HepG2 (cell line): ENCODE results near the gene TUBA1C. TPM values are rescaled to one million over a fixed set of nuclear protein-coding genes. Genes with fewer than 3 reads are reported as not detected.

ENCODE experiments used
- ATAC-seq: fragments of 200-7000 bp; cut with Tn5 transposase; 3 replicates; pipeline ENCODE4 v1.9.1; 2020; ENCODE audit warnings: mild to moderate bottlenecking, moderate library complexity
- BruUV-seq: library from RNA; stranded (reverse); fragments of 400-500 nt; replicated peaks from 2 replicates; lab custom pipeline; 2021; lab: Mats Ljungman, UMichigan
- CTCF ChIA-PET: fragments of 300-600 bp; formaldehyde crosslinking; extraction: SDS; loops from one replicate; lab custom pipeline; 2021; ENCODE audit warnings: low total read pairs, inconsistent platforms, low intra/inter-chr PET ratio; lab: Yijun Ruan, JAX
- POLR2A ChIA-PET: fragments of 350-600 bp; sonication (Branson Sonifier 250); formaldehyde crosslinking; loops from one replicate; lab custom pipeline; 2020; ENCODE audit warnings: antibody characterized with exemption, inconsistent platforms; lab: Yijun Ruan, JAX
- DNase-seq: peaks from one replicate; pipeline ENCODE4 v3.0.0-alpha.2; 2015; ENCODE audit warnings: low spot score
- FAIRE-seq: peaks from 3 replicates; lab custom pipeline; 2011; peaks lifted over from hg19 to GRCh38; lab: Jason Lieb, UNC
- H2AFZ ChIP-seq: one replicate; pipeline ENCODE4 v1.6.1; 2011; ENCODE audit warnings: low read length, inconsistent platforms
- H3K27ac ChIP-seq: fragments of 300-600 bp; 3 replicates; pipeline ENCODE4 v1.8.0; 2011; ENCODE audit warnings: mixed run types, mild to moderate bottlenecking, mixed read lengths, low read length, inconsistent platforms; ENCODE audit not compliant: insufficient read depth; ENCODE audit errors: extremely low read length
- H3K27me3 ChIP-seq, 2 experiments: fragments of 200-600 bp in 1 of 2; 2 replicates in 1 of 2; 3 replicates in 1 of 2; pipeline versions ENCODE4 v1.6.0 to v1.8.0; 2011; ENCODE audit warnings: low read length in 2 of 2, mild to moderate bottlenecking in 2 of 2, moderate library complexity in 2 of 2, inconsistent platforms in 1 of 2; ENCODE audit not compliant: insufficient read depth in 2 of 2, control insufficient read depth in 1 of 2
- H3K36me3 ChIP-seq, 2 experiments: fragments of 200-600 bp in 1 of 2; replicated peaks in 1 of 2; 2 replicates in 1 of 2; 3 replicates in 1 of 2; pipeline versions ENCODE4 v1.5.1 to v1.8.0; 2011; ENCODE audit warnings: low read length in 2 of 2, inconsistent platforms in 1 of 2; ENCODE audit not compliant: insufficient read depth in 2 of 2, control insufficient read depth in 1 of 2
- H3K4me1 ChIP-seq: 2 replicates; pipeline ENCODE4 v1.5.1; 2012; ENCODE audit warnings: low read length, inconsistent platforms; ENCODE audit not compliant: insufficient read depth
- H3K4me2 ChIP-seq: 2 replicates; pipeline ENCODE4 v1.6.0; 2011; ENCODE audit warnings: low read depth, low read length, inconsistent platforms
- H3K4me3 ChIP-seq, 3 experiments: fragments of 200-600 bp in 1 of 3; sonication (generic), shearing (Covaris generic) in 1 of 3; replicated peaks in 1 of 3; 2 replicates each; pipeline ENCODE4 v1.5.1; 2011 to 2016; ENCODE audit warnings: low read length in 3 of 3, inconsistent platforms in 2 of 3, low read depth in 2 of 3, mild to moderate bottlenecking in 2 of 3, control low read depth in 1 of 3, mixed read lengths in 1 of 3; ENCODE audit not compliant: insufficient read depth in 1 of 3
- H3K79me2 ChIP-seq: one replicate; pipeline ENCODE4 v1.6.1; 2011; ENCODE audit warnings: low read length, inconsistent platforms; ENCODE audit not compliant: insufficient read depth
- H3K9ac ChIP-seq: 2 replicates; pipeline ENCODE4 v1.6.0; 2011; ENCODE audit warnings: mild to moderate bottlenecking, low read depth, low read length, inconsistent platforms; ENCODE audit not compliant: insufficient read depth
- H3K9me3 ChIP-seq: 2 replicates; pipeline ENCODE4 v1.5.1; 2012; ENCODE audit warnings: mild to moderate bottlenecking, low read length
- H4K20me1 ChIP-seq: 2 replicates; pipeline ENCODE4 v1.6.0; 2011; ENCODE audit warnings: inconsistent platforms, mild to moderate bottlenecking, low read length, moderate library complexity; ENCODE audit not compliant: insufficient read depth
- GMEB1 ChIP-seq: sonication (generic); formaldehyde crosslinking; IDR thresholded peaks from 2 replicates; pipeline ENCODE4 v1.5.1; 2020; ENCODE audit warnings: missing genetic modification reagents, mild to moderate bottlenecking, borderline replicate concordance
- HNRNPUL1 ChIP-seq: fragments of 200-400 bp; formaldehyde crosslinking; IDR thresholded peaks from 2 replicates; pipeline ENCODE4 v1.6.1; 2017; ENCODE audit warnings: low read depth, mild to moderate bottlenecking, low read length, moderate library complexity
- HOXA5 ChIP-seq: sonication (generic); formaldehyde crosslinking; IDR thresholded peaks from 2 replicates; pipeline ENCODE4 v1.4.0; 2020; ENCODE audit warnings: missing genetic modification reagents
- NFIB ChIP-seq: sonication (generic); formaldehyde crosslinking; IDR thresholded peaks from 2 replicates; pipeline ENCODE4 v1.9.0; 2021; ENCODE audit warnings: missing genetic modification reagents, mild to moderate bottlenecking, borderline replicate concordance
- RAD51 ChIP-seq: fragments of 450-650 bp; IDR thresholded peaks from 2 replicates; pipeline ENCODE4 v1.6.1; 2016; ENCODE audit warnings: borderline replicate concordance
- RELA ChIP-seq: sonication (generic); formaldehyde crosslinking; IDR thresholded peaks from 2 replicates; pipeline ENCODE4 v1.4.0; 2020; ENCODE audit warnings: missing genetic modification reagents
- SETDB1 ChIP-seq: sonication (generic); formaldehyde crosslinking; IDR thresholded peaks from 2 replicates; pipeline ENCODE4 v1.5.1; 2020; ENCODE audit warnings: missing genetic modification reagents, mild to moderate bottlenecking, borderline replicate concordance
- ZBTB37 ChIP-seq: sonication (generic); formaldehyde crosslinking; IDR thresholded peaks from 2 replicates; pipeline ENCODE4 v1.4.0; 2020; ENCODE audit warnings: mild to moderate bottlenecking, missing genetic modification reagents
- ZNF468 ChIP-seq: sonication (generic); formaldehyde crosslinking; IDR thresholded peaks from 2 replicates; pipeline ENCODE4 v1.8.0; 2022; ENCODE audit warnings: mild to moderate bottlenecking, moderate library complexity, missing genetic modification reagents
- WGBS: methylation state at CpG from one replicate; pipeline ENCODE4 v1.1.6; 2017; ENCODE audit warnings: low lambda C conversion rate; 5-methylcytosine and 5-hydroxymethylcytosine counted together
- in situ Hi-C: cut with HindIII; loops from 2 replicates; pipeline ENCODE4 v1.10.0; 2017; ENCODE audit warnings: low pct_unique_long_range_greater_than_20kb; ENCODE audit not compliant: extremely low pct_ligation_motif_present
- intact Hi-C: fragments of 100-400 bp; cut with micrococcal nuclease; formaldehyde crosslinking; loops from one replicate; pipeline ENCODE4 v1.10.0; 2022; ENCODE audit not compliant: unreplicated experiment
- polyA plus RNA-seq, 8 experiments: library from polyadenylated mRNA; depleted of rRNA in 3 of 8; stranded (reverse) in 7 of 8; unstranded in 1 of 8; fragments of >200 nt; fragmentation: Illumina TruSeq in 4 of 8; extraction: Trizol in 4 of 8; gene quantifications; 2 replicates each; pipeline versions ENCODE4 v1.2.1 to v1.2.3, GENCODE V29; 2011 to 2016; ENCODE audit warnings: low read depth in 4 of 8, missing spikeins in 1 of 8, mixed read lengths in 1 of 8; ENCODE audit not compliant: insufficient read depth in 1 of 8
- total RNA-seq, 5 experiments: library from RNA; depleted of rRNA; stranded (reverse); fragments of >200 nt; fragmentation: Illumina TruSeq; extraction: Trizol; gene quantifications; 2 replicates each; pipeline ENCODE4 v1.2.3, GENCODE V29; 2016; ENCODE audit warnings: low read depth in 1 of 5

Gene TUBA1C
- total and polyA plus RNA-seq, 2 of the 13 experiments (the other 11 are each of a cell fraction or from before 2014, with no cell fraction given), result 693 to 1,075 TPM

- FAIRE-seq (no peak), DNase-seq (no peak), ATAC-seq (peak; percentile 31; the same call in 1 of the 3 replicates)
- ChIA-PET POLR2A (interaction anchor here (0.6 kb wide), 1 partner anchor 9 kb away, joined by 3 read pairs; no protein-coding TSS in a partner anchor), CTCF (no interaction called here)
- Histone ChIP-seq H2AFZ (no peak overlapping the region), H3K4me3 (no peak overlapping the region), H3K27ac (no peak overlapping the region), H3K9me3 (no peaks in the 10 kb centered on the region), H3K4me2 (no peak overlapping the region), H3K9ac (no peak overlapping the region), H3K27me3 (peaks cover 0 to 8% of the 10 kb centered on the region in 2 experiments; a peak in 2 of 5 replicates), H4K20me1 (no peaks in the 10 kb centered on the region), H3K36me3 (no peaks in the 10 kb centered on the region), H3K79me2 (no peaks in the 10 kb centered on the region), H3K4me1 (peaks cover 7% of the 10 kb centered on the region; the same call in 1 of the 2 replicates)
- WGBS, result 16% methylated on average over 4 of the region's 7 CpGs
- in situ Hi-C loops (no loop called here), intact Hi-C loops (no loop called here)
- no peak for TF ChIP-seq GMEB1 (CRISPR knock-in tag)
- no peak for TF ChIP-seq NFIB (CRISPR knock-in tag)
- no peak for TF ChIP-seq RAD51
- TF ChIP-seq RELA (CRISPR knock-in tag), result no peak
- TF ChIP-seq ZNF468, result no peak
- no peak for TF ChIP-seq ZBTB37 (CRISPR knock-in tag)
- TF ChIP-seq HNRNPUL1, result no peak
- TF ChIP-seq SETDB1, result no peak
- no peak for TF ChIP-seq HOXA5 (CRISPR knock-in tag)
- BruUV-seq, result no TSS peak
Observed at GRCh38 chr12:49225576-49226166, 39.2 kb upstream of the TUBA1C start.
